Adrenal gland (tissue), 5 donors: Measurements from ENCODE around the gene PMF1.

ENCODE experiments used
- POLR2A ChIP-seq, 2 donors: fragments of 450-650 bp; IDR thresholded peaks; one replicate each; pipeline ENCODE4 v1.6.1; 2017; ENCODE audit warnings: antibody characterized with exemption in 2 of 2, mild to moderate bottlenecking in 2 of 2, moderate library complexity in 1 of 2
- TF ChIP-seq, protein P1 (sequence below), 6 experiments: fragments of 450-650 bp in 4 of 6; fragments of 200-600 bp in 2 of 6; sonication (generic) in 1 of 6; IDR thresholded peaks; 1 replicate in 5 of 6; 2 replicates in 1 of 6; pipeline versions ENCODE4 v1.5.1 to v1.8.0; 2016 to 2021; ENCODE audit warnings: antibody characterized with exemption in 6 of 6, mild to moderate bottlenecking in 2 of 6, moderate library complexity in 1 of 6
- donor health status: DM: no; HTN: no; CAD: no.

DNA sequence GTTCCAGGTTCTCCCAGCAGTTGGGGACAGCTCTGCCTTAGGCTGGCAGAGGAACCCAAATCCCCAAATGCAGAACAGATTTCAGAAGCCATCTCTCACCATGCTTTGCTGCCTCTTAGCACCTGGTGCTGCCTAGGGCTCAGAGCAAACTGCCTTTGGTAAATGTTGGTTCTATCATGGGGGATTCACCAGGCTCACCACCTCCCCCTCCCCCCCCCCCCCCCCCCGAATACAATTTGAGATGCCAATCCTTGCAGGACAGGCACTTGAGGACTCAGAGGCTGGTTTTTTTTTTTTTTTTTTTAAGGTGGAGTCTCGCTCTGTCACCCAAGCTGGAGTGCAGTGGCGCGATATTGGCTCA is 35.5 kb downstream of the PMF1 start:
- TF ChIP-seq, protein P1, sequence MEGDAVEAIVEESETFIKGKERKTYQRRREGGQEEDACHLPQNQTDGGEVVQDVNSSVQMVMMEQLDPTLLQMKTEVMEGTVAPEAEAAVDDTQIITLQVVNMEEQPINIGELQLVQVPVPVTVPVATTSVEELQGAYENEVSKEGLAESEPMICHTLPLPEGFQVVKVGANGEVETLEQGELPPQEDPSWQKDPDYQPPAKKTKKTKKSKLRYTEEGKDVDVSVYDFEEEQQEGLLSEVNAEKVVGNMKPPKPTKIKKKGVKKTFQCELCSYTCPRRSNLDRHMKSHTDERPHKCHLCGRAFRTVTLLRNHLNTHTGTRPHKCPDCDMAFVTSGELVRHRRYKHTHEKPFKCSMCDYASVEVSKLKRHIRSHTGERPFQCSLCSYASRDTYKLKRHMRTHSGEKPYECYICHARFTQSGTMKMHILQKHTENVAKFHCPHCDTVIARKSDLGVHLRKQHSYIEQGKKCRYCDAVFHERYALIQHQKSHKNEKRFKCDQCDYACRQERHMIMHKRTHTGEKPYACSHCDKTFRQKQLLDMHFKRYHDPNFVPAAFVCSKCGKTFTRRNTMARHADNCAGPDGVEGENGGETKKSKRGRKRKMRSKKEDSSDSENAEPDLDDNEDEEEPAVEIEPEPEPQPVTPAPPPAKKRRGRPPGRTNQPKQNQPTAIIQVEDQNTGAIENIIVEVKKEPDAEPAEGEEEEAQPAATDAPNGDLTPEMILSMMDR (IDR thresholded peaks at IDR 0.05), result no peak
- TF ChIP-seq POLR2A (IDR thresholded peaks at IDR 0.05), result no peak
